HepG2 (cell line): ENCODE results near the gene VARS2. TPM values are rescaled to one million over a fixed set of nuclear protein-coding genes. Genes with fewer than 3 reads are reported as not detected.

ENCODE experiments used
- ATAC-seq: fragments of 200-7000 bp; cut with Tn5 transposase; 3 replicates; pipeline ENCODE4 v1.9.1; 2020; ENCODE audit warnings: mild to moderate bottlenecking, moderate library complexity
- BruUV-seq: library from RNA; stranded (reverse); fragments of 400-500 nt; replicated peaks from 2 replicates; lab custom pipeline; 2021; lab: Mats Ljungman, UMichigan
- CTCF ChIA-PET: fragments of 300-600 bp; formaldehyde crosslinking; extraction: SDS; loops from one replicate; lab custom pipeline; 2021; ENCODE audit warnings: low total read pairs, inconsistent platforms, low intra/inter-chr PET ratio; lab: Yijun Ruan, JAX
- POLR2A ChIA-PET: fragments of 350-600 bp; sonication (Branson Sonifier 250); formaldehyde crosslinking; loops from one replicate; lab custom pipeline; 2020; ENCODE audit warnings: antibody characterized with exemption, inconsistent platforms; lab: Yijun Ruan, JAX
- DNase-seq: peaks from one replicate; pipeline ENCODE4 v3.0.0-alpha.2; 2015; ENCODE audit warnings: low spot score
- FAIRE-seq: peaks from 3 replicates; lab custom pipeline; 2011; peaks lifted over from hg19 to GRCh38; lab: Jason Lieb, UNC
- H2AFZ ChIP-seq: one replicate; pipeline ENCODE4 v1.6.1; 2011; ENCODE audit warnings: low read length, inconsistent platforms
- H3K27ac ChIP-seq: fragments of 300-600 bp; 3 replicates; pipeline ENCODE4 v1.8.0; 2011; ENCODE audit warnings: mixed run types, mild to moderate bottlenecking, mixed read lengths, low read length, inconsistent platforms; ENCODE audit not compliant: insufficient read depth; ENCODE audit errors: extremely low read length
- H3K27me3 ChIP-seq, 2 experiments: fragments of 200-600 bp in 1 of 2; 2 replicates in 1 of 2; 3 replicates in 1 of 2; pipeline versions ENCODE4 v1.6.0 to v1.8.0; 2011; ENCODE audit warnings: low read length in 2 of 2, mild to moderate bottlenecking in 2 of 2, moderate library complexity in 2 of 2, inconsistent platforms in 1 of 2; ENCODE audit not compliant: insufficient read depth in 2 of 2, control insufficient read depth in 1 of 2
- H3K36me3 ChIP-seq, 2 experiments: fragments of 200-600 bp in 1 of 2; replicated peaks in 1 of 2; 2 replicates in 1 of 2; 3 replicates in 1 of 2; pipeline versions ENCODE4 v1.5.1 to v1.8.0; 2011; ENCODE audit warnings: low read length in 2 of 2, inconsistent platforms in 1 of 2; ENCODE audit not compliant: insufficient read depth in 2 of 2, control insufficient read depth in 1 of 2
- H3K4me1 ChIP-seq: 2 replicates; pipeline ENCODE4 v1.5.1; 2012; ENCODE audit warnings: low read length, inconsistent platforms; ENCODE audit not compliant: insufficient read depth
- H3K4me2 ChIP-seq: 2 replicates; pipeline ENCODE4 v1.6.0; 2011; ENCODE audit warnings: low read depth, low read length, inconsistent platforms
- H3K4me3 ChIP-seq, 3 experiments: fragments of 200-600 bp in 1 of 3; sonication (generic), shearing (Covaris generic) in 1 of 3; replicated peaks in 1 of 3; 2 replicates each; pipeline ENCODE4 v1.5.1; 2011 to 2016; ENCODE audit warnings: low read length in 3 of 3, inconsistent platforms in 2 of 3, low read depth in 2 of 3, mild to moderate bottlenecking in 2 of 3, control low read depth in 1 of 3, mixed read lengths in 1 of 3; ENCODE audit not compliant: insufficient read depth in 1 of 3
- H3K79me2 ChIP-seq: one replicate; pipeline ENCODE4 v1.6.1; 2011; ENCODE audit warnings: low read length, inconsistent platforms; ENCODE audit not compliant: insufficient read depth
- H3K9ac ChIP-seq: 2 replicates; pipeline ENCODE4 v1.6.0; 2011; ENCODE audit warnings: mild to moderate bottlenecking, low read depth, low read length, inconsistent platforms; ENCODE audit not compliant: insufficient read depth
- H3K9me3 ChIP-seq: 2 replicates; pipeline ENCODE4 v1.5.1; 2012; ENCODE audit warnings: mild to moderate bottlenecking, low read length
- H4K20me1 ChIP-seq: 2 replicates; pipeline ENCODE4 v1.6.0; 2011; ENCODE audit warnings: inconsistent platforms, mild to moderate bottlenecking, low read length, moderate library complexity; ENCODE audit not compliant: insufficient read depth
- KDM2A ChIP-seq: sonication (generic); formaldehyde crosslinking; IDR thresholded peaks from 2 replicates; pipeline ENCODE4 v1.4.0; 2020; ENCODE audit warnings: low read depth, missing genetic modification reagents, borderline replicate concordance
- NBN ChIP-seq: fragments of 450-650 bp; conservative IDR thresholded peaks from 2 replicates; pipeline ENCODE4 v1.6.1; 2017
- NFKB2 ChIP-seq: sonication (generic); formaldehyde crosslinking; IDR thresholded peaks from 2 replicates; pipeline ENCODE4 v1.4.0; 2020; ENCODE audit warnings: missing genetic modification reagents, borderline replicate concordance
- NFKBIZ ChIP-seq: IDR thresholded peaks from 2 replicates; pipeline ENCODE4 v1.6.1; 2018; ENCODE audit warnings: missing genetic modification reagents, missing compliant biosample characterization
- NFRKB ChIP-seq: fragments of 450-650 bp; IDR thresholded peaks from 2 replicates; pipeline ENCODE4 v1.6.1; 2017
- TARDBP ChIP-seq: sonication (generic); formaldehyde crosslinking; IDR thresholded peaks from 2 replicates; pipeline ENCODE4 v1.8.0; 2022; ENCODE audit warnings: mild to moderate bottlenecking, missing genetic modification reagents
- TBX2 ChIP-seq: sonication (generic); formaldehyde crosslinking; IDR thresholded peaks from 2 replicates; pipeline ENCODE4 v1.5.0; 2020; ENCODE audit warnings: missing genetic modification reagents, mild to moderate bottlenecking, borderline replicate concordance
- ZBTB20 ChIP-seq: sonication (generic); formaldehyde crosslinking; IDR thresholded peaks from 2 replicates; pipeline ENCODE4 v1.8.1; 2023; ENCODE audit warnings: missing genetic modification reagents, low read depth, mild to moderate bottlenecking, borderline replicate concordance
- ZNF337 ChIP-seq: sonication (generic); formaldehyde crosslinking; IDR thresholded peaks from 2 replicates; pipeline ENCODE4 v1.5.1; 2020; ENCODE audit warnings: missing genetic modification reagents, low read depth, mild to moderate bottlenecking, borderline replicate concordance
- ZNF501 ChIP-seq: sonication (generic); formaldehyde crosslinking; IDR thresholded peaks from 2 replicates; pipeline ENCODE4 v1.5.1; 2020; ENCODE audit warnings: mild to moderate bottlenecking, moderate library complexity, missing genetic modification reagents
- ZNF558 ChIP-seq: sonication (generic); formaldehyde crosslinking; IDR thresholded peaks from 2 replicates; pipeline ENCODE4 v1.9.0; 2022; ENCODE audit warnings: mild to moderate bottlenecking, missing genetic modification reagents, borderline replicate concordance
- ZNF598 ChIP-seq: sonication (generic); formaldehyde crosslinking; IDR thresholded peaks from 2 replicates; pipeline ENCODE4 v1.5.1; 2020; ENCODE audit warnings: mild to moderate bottlenecking, missing genetic modification reagents, borderline replicate concordance
- ZNF724P ChIP-seq: sonication (generic); formaldehyde crosslinking; IDR thresholded peaks from 2 replicates; pipeline ENCODE4 v1.8.0; 2022; ENCODE audit warnings: missing genetic modification reagents, borderline replicate concordance
- ZNF747 ChIP-seq: sonication (generic); formaldehyde crosslinking; IDR thresholded peaks from 2 replicates; pipeline ENCODE4 v1.8.1; 2023; ENCODE audit warnings: missing genetic modification reagents, mild to moderate bottlenecking, borderline replicate concordance
- ZNF83 ChIP-seq: sonication (generic); formaldehyde crosslinking; IDR thresholded peaks from 2 replicates; pipeline ENCODE4 v1.4.0; 2020; ENCODE audit warnings: missing genetic modification reagents, mild to moderate bottlenecking, borderline replicate concordance
- WGBS: methylation state at CpG from one replicate; pipeline ENCODE4 v1.1.6; 2017; ENCODE audit warnings: low lambda C conversion rate; 5-methylcytosine and 5-hydroxymethylcytosine counted together
- in situ Hi-C: cut with HindIII; loops from 2 replicates; pipeline ENCODE4 v1.10.0; 2017; ENCODE audit warnings: low pct_unique_long_range_greater_than_20kb; ENCODE audit not compliant: extremely low pct_ligation_motif_present
- intact Hi-C: fragments of 100-400 bp; cut with micrococcal nuclease; formaldehyde crosslinking; loops from one replicate; pipeline ENCODE4 v1.10.0; 2022; ENCODE audit not compliant: unreplicated experiment
- polyA plus RNA-seq, 8 experiments: library from polyadenylated mRNA; depleted of rRNA in 3 of 8; stranded (reverse) in 7 of 8; unstranded in 1 of 8; fragments of >200 nt; fragmentation: Illumina TruSeq in 4 of 8; extraction: Trizol in 4 of 8; gene quantifications; 2 replicates each; pipeline versions ENCODE4 v1.2.1 to v1.2.3, GENCODE V29; 2011 to 2016; ENCODE audit warnings: low read depth in 4 of 8, missing spikeins in 1 of 8, mixed read lengths in 1 of 8; ENCODE audit not compliant: insufficient read depth in 1 of 8
- total RNA-seq, 5 experiments: library from RNA; depleted of rRNA; stranded (reverse); fragments of >200 nt; fragmentation: Illumina TruSeq; extraction: Trizol; gene quantifications; 2 replicates each; pipeline ENCODE4 v1.2.3, GENCODE V29; 2016; ENCODE audit warnings: low read depth in 1 of 5
- TF ChIP-seq, protein P1 (sequence below), 2 experiments: sonication (generic) in 1 of 2; formaldehyde crosslinking in 1 of 2; IDR thresholded peaks; 2 replicates each; pipeline versions ENCODE4 v1.6.1 to v1.9.0; 2014 to 2022; ENCODE audit warnings: antibody characterized with exemption in 1 of 2, borderline replicate concordance in 1 of 2, inconsistent platforms in 1 of 2, low read depth in 1 of 2, missing genetic modification reagents in 1 of 2

VARS2 gene
- total and polyA plus RNA-seq, 2 of the 13 experiments (the other 11 are each of a cell fraction or from before 2014, with no cell fraction given), result 61.8 to 71.8 TPM

DNA sequence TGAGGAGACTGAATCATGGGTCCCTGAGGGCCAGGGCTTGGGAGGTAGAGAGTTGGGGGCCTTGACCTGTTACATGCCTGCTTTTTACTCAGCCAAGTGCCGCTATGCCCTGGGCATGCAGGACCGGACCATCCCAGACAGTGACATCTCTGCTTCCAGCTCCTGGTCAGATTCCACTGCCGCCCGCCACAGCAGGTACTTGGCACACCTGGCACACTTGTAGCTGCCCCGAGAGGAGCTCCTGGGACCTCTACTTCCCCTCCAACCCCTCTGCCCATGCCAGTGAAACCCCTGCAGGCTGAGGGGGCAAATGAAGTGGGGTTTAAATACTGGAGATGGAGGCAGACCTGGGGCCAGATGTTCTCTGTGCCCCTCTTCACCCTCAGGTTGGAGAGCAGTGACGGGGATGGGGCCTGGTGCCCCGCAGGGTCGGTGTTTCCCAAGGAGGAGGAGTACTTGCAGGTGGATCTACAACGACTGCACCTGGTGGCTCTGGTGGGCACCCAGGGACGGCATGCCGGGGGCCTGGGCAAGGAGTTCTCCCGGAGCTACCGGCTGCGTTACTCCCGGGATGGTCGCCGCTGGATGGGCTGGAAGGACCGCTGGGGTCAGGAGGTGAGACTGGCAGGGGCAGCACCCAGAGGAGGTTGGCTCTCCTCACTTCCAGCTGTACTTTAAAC is 25.1 kb upstream of the VARS2 start:
- Histone ChIP-seq H3K9me3 (no peaks in the 10 kb centered on the region), H3K4me2 (no peak overlapping the region), H4K20me1 (peaks cover 4% of the 10 kb centered on the region; the same call in 1 of the 2 replicates), H3K36me3 (peaks cover 28 to 48% of the 10 kb centered on the region in 2 experiments), H3K79me2 (peaks cover 19% of the 10 kb centered on the region), H2AFZ (no peak overlapping the region), H3K27ac (no peak overlapping the region), H3K27me3 (no peaks in the 10 kb centered on the region)
- BruUV-seq, result no TSS peak
- intact Hi-C loops (no loop called here), in situ Hi-C loops (no loop called here)
- no peak for FAIRE-seq
- CTCF ChIA-PET, result no interaction called here
- no peak for DNase-seq
- TF ChIP-seq ZNF501 (no peak), ZNF83 (CRISPR knock-in tag) (no peak), NFKBIZ (CRISPR knock-in tag) (no peak), ZNF724P (CRISPR knock-in tag) (no peak), TARDBP (no peak), KDM2A (CRISPR knock-in tag) (no peak), ZNF558 (CRISPR knock-in tag) (no peak), NFKB2 (CRISPR knock-in tag) (no peak), NFRKB (no peak), ZBTB20 (CRISPR knock-in tag) (no peak), TBX2 (CRISPR knock-in tag) (no peak), NBN (no peak), ZNF337 (CRISPR knock-in tag) (no peak), ZNF598 (no peak), ZNF747 (CRISPR knock-in tag) (no peak)
- TF ChIP-seq, protein P1, sequence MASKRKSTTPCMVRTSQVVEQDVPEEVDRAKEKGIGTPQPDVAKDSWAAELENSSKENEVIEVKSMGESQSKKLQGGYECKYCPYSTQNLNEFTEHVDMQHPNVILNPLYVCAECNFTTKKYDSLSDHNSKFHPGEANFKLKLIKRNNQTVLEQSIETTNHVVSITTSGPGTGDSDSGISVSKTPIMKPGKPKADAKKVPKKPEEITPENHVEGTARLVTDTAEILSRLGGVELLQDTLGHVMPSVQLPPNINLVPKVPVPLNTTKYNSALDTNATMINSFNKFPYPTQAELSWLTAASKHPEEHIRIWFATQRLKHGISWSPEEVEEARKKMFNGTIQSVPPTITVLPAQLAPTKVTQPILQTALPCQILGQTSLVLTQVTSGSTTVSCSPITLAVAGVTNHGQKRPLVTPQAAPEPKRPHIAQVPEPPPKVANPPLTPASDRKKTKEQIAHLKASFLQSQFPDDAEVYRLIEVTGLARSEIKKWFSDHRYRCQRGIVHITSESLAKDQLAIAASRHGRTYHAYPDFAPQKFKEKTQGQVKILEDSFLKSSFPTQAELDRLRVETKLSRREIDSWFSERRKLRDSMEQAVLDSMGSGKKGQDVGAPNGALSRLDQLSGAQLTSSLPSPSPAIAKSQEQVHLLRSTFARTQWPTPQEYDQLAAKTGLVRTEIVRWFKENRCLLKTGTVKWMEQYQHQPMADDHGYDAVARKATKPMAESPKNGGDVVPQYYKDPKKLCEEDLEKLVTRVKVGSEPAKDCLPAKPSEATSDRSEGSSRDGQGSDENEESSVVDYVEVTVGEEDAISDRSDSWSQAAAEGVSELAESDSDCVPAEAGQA (IDR thresholded peaks at IDR 0.05; ENCODE audit: low read depth), result no peak
- TF ChIP-seq, protein P1 (CRISPR knock-in tag; IDR thresholded peaks at IDR 0.05; ENCODE audit: borderline replicate concordance), result no peak
- TF ChIP-seq, all 625 proteins: peak for 0
- WGBS, result 100% methylated on average over 8 of the region's 18 CpGs
- ATAC-seq, result no peak
- Histone ChIP-seq H3K4me1 (peaks cover 23% of the 10 kb centered on the region), H3K9ac (no peak overlapping the region), H3K4me3 (no peak overlapping the region)
- POLR2A ChIA-PET, result no interaction called here
